HG03175 (cell line): Measurements from ENCODE around the gene CABCOCO1.
A peak's percentile ranks its signal among the peaks of the same experiment; 100 is the strongest.

Experiments used
- ATAC-seq: cut with Tn5 transposase; IDR thresholded peaks from one replicate; pipeline ENCODE4 v1.9.1; 2021; ENCODE audit warnings: mild to moderate bottlenecking, moderate library complexity; ENCODE audit not compliant: unreplicated experiment

CABCOCO1 gene

DNA sequence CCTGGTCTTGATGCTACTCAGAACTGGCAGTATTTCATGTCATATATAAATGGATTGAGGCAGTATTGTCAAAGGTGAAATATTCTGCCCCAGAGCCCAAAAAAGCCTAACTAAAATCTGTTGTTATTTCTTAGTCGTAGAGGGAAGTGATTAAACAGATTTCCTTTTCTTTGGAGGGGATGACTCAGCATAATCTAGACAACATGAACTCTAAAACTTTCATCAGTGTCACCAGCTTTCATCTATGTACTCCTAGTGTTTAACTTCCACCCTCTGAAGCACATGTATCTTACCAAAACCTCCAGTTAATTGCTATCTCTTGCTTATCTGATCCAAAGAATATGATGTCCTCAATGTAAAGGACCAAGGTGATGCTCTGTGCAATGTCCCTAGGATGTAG is 141.7 kb downstream of the CABCOCO1 start:
- ATAC-seq: no peak

DNA sequence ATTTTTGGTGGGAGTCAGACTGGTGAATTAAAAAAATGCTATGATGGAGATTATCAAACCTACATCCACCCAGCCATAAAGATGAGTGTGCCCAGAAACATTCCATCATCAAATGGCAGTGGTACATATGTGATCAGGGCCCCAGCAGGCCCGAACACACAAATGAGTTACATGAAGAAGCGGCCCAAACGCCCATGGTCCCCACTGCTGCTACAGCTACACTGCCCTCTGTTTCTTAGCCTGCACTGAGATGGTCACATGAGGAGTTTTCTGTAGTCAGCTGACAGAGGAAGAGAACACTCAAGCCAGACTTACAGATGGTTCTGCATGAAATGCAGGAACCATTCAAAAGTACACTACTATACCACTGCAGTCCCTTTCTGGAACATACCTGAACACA is 142.4 kb downstream of the CABCOCO1 start:
- ATAC-seq: no peak

DNA sequence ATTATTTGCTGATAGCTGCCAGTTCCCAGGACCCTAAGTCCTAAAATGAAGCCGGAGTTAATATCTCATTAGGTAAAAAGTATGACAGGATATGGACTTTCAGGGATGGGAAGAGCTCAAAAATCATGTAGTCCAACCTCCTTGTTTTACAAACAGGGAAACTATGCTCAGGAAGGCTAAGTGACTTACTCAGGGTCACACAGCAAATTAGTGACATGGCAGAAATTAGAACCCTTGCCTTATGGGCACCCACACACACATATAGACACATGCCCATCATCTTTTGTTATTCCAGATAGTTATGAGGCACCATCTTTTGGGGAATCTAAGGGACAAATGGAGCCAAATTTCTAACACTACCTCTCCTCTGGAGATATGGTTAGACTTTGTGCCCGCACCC is 147.5 kb downstream of the CABCOCO1 start:
- no peak for ATAC-seq

DNA sequence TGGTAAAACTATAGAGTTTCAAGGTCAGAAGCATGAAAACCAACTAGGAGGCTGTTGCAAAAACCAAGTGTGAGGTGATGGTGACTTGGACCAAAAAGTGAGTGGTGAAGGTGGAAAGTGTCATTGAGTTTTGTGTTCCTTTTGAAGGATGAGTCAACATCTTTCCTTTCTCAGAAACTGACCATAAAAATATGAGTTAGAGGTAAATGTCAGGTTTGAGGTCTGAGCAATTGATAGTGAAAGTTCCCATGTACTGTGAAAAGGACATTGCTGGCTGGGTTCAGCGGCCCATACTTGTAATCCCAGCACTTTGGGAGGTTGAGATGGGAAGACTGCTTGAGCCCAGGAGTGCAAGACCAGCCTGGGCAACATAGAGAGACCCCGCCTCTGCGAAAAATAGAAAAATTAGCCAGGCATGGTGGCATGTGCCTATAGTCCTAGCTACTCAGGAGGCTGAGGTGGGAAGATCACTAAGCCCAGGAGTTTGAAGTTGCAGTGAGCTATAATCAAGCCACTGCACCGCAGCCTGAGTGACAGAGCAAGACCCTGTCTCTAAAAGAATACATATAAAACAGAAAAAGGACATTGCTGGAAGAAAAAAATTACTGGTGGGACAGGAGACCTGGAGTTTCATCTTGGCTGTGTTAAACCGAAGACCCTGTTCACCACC is 149.5 kb downstream of the CABCOCO1 start:
- peak; percentile 56 for ATAC-seq

DNA sequence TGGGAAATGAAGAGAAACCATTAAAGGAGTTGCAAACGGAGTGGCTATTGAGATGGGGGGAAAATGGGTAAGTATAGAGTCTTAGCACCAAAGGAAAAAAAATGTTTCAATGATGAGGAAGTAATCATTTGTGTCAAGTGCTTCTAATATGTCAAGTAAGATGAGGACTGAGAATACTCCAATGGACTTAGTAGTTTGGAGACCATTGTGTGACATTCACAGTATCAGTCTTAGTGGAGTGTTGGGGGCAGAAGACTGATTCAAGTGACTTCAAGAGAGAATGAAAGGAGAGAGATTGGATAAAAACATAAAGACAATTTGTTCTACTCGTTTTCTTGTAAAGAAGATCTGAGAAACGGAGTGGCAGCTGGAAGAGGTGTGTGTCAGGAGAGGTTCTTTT is 150.2 kb downstream of the CABCOCO1 start:
- ATAC-seq: no peak

DNA sequence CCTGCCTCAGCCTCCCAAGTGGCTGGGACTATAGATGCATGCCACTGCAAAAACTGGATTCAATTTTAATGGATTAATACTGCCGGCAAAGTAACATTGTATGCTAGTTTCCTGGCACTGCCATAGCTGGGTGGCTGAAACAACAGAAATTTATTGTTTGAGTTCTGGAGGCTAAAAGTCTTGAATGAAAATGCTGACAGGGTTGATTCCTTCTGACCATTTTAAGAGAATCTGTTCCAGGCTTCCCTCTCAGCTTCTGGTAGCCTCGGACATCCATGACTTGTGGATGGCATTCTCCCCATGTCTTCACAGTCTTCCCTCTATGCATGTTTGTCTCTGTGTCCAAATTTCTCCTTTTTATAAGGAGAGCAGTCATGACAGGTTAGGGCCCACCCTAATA is 151.4 kb downstream of the CABCOCO1 start:
- ATAC-seq: no peak

DNA sequence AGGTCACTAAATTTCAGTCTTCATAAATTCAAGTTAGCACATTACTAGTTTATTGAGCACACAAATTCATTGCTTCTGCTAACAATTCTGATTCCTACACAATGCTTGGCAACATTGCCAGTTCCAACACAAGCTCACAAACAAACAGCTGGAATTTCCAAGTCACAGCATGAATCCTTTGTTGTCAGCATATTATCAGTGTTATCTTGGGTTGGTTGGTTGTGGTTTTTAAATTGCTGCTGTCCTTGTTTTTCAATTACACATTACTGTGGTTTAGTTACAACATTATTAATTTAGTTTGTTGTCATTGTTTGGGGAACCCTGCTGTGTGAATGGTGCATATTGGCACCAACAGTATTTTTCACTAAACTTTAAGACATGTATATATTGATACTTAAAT is 152.8 kb downstream of the CABCOCO1 start:
- ATAC-seq: no peak
